ENCODE results near the gene CEP97.

Gene CEP97

GRCh38 chr3:101819649-101820206 lies 95.3 kb downstream of the CEP97 start:
- H3K4me3 ChIP-seq (ENCODE audit: low read depth, low read length): no peak overlapping the region
- TF ChIP-seq, protein P1, sequence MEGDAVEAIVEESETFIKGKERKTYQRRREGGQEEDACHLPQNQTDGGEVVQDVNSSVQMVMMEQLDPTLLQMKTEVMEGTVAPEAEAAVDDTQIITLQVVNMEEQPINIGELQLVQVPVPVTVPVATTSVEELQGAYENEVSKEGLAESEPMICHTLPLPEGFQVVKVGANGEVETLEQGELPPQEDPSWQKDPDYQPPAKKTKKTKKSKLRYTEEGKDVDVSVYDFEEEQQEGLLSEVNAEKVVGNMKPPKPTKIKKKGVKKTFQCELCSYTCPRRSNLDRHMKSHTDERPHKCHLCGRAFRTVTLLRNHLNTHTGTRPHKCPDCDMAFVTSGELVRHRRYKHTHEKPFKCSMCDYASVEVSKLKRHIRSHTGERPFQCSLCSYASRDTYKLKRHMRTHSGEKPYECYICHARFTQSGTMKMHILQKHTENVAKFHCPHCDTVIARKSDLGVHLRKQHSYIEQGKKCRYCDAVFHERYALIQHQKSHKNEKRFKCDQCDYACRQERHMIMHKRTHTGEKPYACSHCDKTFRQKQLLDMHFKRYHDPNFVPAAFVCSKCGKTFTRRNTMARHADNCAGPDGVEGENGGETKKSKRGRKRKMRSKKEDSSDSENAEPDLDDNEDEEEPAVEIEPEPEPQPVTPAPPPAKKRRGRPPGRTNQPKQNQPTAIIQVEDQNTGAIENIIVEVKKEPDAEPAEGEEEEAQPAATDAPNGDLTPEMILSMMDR (IDR thresholded peaks at IDR 0.05; ENCODE audit: insufficient read depth, low read depth, low read length, missing control alignments): no peak
- peak; percentile 46 for DNase-seq (ENCODE audit: low read depth)
